22Rv1 (cell line): ENCODE data around the gene HDGF.
A peak's percentile ranks its signal among the peaks of the same experiment; 100 is the strongest.

Source experiments
- H3K27ac ChIP-seq: fragments of 450-650 bp; 2 replicates; pipeline ENCODE4 v1.5.1; 2017
- CTCF ChIP-seq: fragments of 450-650 bp; IDR thresholded peaks from 2 replicates; pipeline ENCODE4 v1.5.1; 2017; ENCODE audit warnings: mild to moderate bottlenecking
- ZFX ChIP-seq: fragments of 450-650 bp; IDR thresholded peaks from 2 replicates; pipeline ENCODE4 v1.6.1; 2017; ENCODE audit warnings: antibody characterized with exemption, borderline replicate concordance

HDGF gene

DNA sequence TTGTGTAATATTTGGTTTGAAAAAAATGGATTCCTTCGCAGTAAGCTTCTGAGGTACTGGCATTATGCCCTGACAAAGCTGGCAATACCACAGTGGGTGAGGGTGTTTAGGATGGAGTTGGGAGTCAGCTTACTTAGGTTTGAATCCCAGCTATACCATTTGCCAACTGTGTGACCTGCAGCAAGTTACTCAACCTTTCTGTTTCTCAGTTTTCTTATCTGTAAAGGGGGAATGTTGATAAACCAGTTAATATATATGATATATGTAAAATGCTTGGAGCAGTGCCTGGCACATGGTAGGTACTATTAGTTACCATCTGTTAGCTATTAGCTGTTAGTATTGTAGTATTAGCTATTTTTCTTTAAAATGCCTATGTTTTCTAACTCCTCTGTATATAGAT lies 4.9 kb upstream of the HDGF start:
- no peak for TF ChIP-seq ZFX
- TF ChIP-seq CTCF, result no peak

GRCh38 chr1:156755527-156755950 lies 4.1 kb upstream of the HDGF start:
- H3K27ac ChIP-seq, result no peak overlapping the region
- TF ChIP-seq ZFX (no peak), CTCF (no peak)

More for the DNA sequence above, 4.9 kb upstream of the HDGF start:
- H3K27ac ChIP-seq, result no peak overlapping the region

GRCh38 chr1:156754219-156754618 lies 2.7 kb upstream of the HDGF start:
- TF ChIP-seq CTCF (no peak), ZFX (no peak)

GRCh38 chr1:156752843-156753482 lies 1.5 kb upstream of the HDGF start:
- TF ChIP-seq ZFX (no peak), CTCF (no peak)
- H3K27ac ChIP-seq, result peak overlapping the region; percentile 97

More at GRCh38 chr1:156754219-156754618, 2.7 kb upstream of the HDGF start:
- 0 out of 2 replicates have a peak overlapping the region, but pooled peaks have one; percentile 97 for H3K27ac ChIP-seq

- TF ChIP-seq CTCF, result no peak
- no peak for TF ChIP-seq ZFX
- peak overlapping the region; percentile 97 for H3K27ac ChIP-seq
Observed at GRCh38 chr1:156751757-156752481, 444 bp upstream of the HDGF start.

DNA sequence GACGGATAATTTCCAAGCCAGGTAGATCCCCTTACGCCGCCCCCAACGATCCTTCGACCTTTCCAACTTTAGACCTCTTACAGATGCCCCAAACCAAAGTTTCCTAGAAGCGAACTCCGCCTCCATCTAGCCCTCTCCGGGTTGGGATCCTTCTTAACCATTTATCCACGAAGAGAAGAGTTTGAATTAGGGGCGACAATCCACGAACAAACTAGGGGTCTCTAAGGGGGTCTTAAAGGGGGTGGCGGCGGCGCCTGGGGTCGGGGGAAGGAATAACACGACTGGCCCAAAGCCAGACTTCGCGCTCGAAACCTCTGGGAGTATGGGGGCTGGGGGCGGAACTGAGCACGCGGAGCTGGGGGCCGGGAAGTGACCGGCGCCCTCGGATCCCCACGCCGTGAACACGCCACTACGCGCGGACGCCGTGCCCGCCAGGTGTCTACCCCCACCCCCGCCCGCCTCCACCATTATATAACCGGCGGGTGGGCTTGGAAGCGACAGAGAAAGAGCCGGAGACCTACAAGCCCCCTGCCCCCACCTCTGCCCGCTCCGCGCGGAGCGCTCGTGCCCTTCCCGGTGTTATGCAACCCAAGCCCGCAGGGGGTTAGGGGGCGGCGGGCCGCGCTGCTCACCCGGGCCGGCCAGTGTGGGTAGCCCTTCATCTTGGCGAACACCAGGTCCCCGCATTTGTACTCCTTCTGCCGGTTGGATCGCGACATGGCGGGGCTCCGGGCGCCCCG lies 594 bp downstream of the HDGF start:
- no peak for TF ChIP-seq ZFX
- TF ChIP-seq CTCF, result no peak
- H3K27ac ChIP-seq, result peak overlapping the region; percentile 97
